ENCODE results near the gene RAB43.

RAB43 gene

GRCh38 chr3:129040039-129040336, 81.6 kb downstream of the RAB43 start:
- no peak for DNase-seq (ENCODE audit: extremely low read depth, low read depth)
- TF ChIP-seq, protein P1, sequence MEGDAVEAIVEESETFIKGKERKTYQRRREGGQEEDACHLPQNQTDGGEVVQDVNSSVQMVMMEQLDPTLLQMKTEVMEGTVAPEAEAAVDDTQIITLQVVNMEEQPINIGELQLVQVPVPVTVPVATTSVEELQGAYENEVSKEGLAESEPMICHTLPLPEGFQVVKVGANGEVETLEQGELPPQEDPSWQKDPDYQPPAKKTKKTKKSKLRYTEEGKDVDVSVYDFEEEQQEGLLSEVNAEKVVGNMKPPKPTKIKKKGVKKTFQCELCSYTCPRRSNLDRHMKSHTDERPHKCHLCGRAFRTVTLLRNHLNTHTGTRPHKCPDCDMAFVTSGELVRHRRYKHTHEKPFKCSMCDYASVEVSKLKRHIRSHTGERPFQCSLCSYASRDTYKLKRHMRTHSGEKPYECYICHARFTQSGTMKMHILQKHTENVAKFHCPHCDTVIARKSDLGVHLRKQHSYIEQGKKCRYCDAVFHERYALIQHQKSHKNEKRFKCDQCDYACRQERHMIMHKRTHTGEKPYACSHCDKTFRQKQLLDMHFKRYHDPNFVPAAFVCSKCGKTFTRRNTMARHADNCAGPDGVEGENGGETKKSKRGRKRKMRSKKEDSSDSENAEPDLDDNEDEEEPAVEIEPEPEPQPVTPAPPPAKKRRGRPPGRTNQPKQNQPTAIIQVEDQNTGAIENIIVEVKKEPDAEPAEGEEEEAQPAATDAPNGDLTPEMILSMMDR (IDR thresholded peaks at IDR 0.05; ENCODE audit: low read depth, low read length, missing control alignments) = no peak
- no peak overlapping the region for H3K4me3 ChIP-seq (replicated peaks; ENCODE audit: low read depth, low read length)

GRCh38 chr3:129039271-129040038, 82.1 kb downstream of the RAB43 start:
- no peak overlapping the region for H3K4me3 ChIP-seq (replicated peaks; ENCODE audit: low read depth, low read length)
- DNase-seq (ENCODE audit: extremely low read depth, low read depth) = no peak
- TF ChIP-seq, protein P1 (IDR thresholded peaks at IDR 0.05; ENCODE audit: low read depth, low read length, missing control alignments) = no peak

DNA sequence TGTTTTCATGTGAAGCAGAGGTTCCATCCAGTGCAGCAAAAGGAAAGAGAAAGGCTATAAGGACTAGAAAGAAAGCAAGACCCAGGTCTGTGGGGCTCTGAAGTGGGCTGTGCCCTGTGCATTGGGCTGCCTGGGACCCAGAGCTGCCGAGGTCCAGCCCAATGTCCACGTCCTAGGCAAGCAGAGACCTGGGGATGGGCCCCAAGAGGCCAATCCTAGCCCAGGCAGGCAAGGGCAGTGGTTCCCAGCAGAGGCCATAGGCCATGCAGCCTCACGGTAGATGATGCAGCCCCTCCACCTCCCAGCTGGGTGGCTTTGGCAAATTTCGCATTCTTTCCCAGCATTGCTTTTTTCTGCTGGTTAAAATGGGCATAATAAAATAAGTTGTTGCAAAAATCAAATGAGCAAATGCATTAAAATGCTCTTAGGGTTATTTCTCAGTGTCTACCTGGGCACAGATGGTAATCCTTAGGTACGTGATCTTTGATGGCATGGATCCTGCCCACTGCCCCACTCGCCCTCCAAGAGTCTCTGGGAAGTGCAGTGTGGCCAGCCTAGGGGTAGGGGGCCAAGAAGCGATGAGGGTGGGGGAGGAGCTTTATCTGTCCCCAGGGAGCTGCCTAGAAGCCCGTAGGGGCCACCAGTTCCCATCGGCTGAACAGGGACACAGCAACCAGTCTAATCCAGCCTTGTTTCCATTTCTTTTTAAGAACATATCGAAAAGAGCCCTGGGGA, 83.3 kb downstream of the RAB43 start:
- H3K4me3 ChIP-seq (replicated peaks; ENCODE audit: low read depth, low read length) = no peak overlapping the region
- TF ChIP-seq, protein P1 (IDR thresholded peaks at IDR 0.05; ENCODE audit: low read depth, low read length, missing control alignments) = no peak
- DNase-seq (ENCODE audit: extremely low read depth, low read depth) = no peak
